Right atrium auricular region (tissue), 2 donors: ENCODE data around the gene ZDHHC1. TPM values are rescaled to one million over a fixed set of nuclear protein-coding genes. Genes with fewer than 3 reads are reported as not detected.
A peak's percentile ranks its signal among the peaks of the same experiment; 100 is the strongest.

Experiments
- DNase-seq: peaks from one replicate; pipeline ENCODE4 v3.0.0-alpha.2; 2019; ENCODE audit warnings: low spot score
- H3K27ac ChIP-seq, 2 donors: fragments of 200-600 bp; sonication (generic); 1 replicate in 1 of 2; 2 replicates in 1 of 2; pipeline ENCODE4 v1.5.1; 2016 to 2019
- H3K27me3 ChIP-seq, 2 donors: fragments of 200-600 bp; sonication (generic); one replicate each; pipeline versions ENCODE4 v1.5.1 to v1.6.0; 2017 to 2019
- H3K36me3 ChIP-seq: fragments of 200-600 bp; sonication (generic); one replicate; pipeline ENCODE4 v1.5.1; 2016
- H3K4me1 ChIP-seq, 2 donors: fragments of 200-600 bp; sonication (generic); one replicate each; pipeline versions ENCODE4 v1.5.1 to v1.6.0; 2017 to 2019
- H3K4me3 ChIP-seq, 2 donors: fragments of 200-600 bp; sonication (generic); 1 replicate in 1 of 2; 2 replicates in 1 of 2; pipeline ENCODE4 v1.5.1; 2017 to 2019; ENCODE audit warnings: mild to moderate bottlenecking in 1 of 2, moderate library complexity in 1 of 2
- H3K9me3 ChIP-seq, 2 donors: fragments of 200-600 bp; sonication (generic); one replicate each; pipeline ENCODE4 v1.5.1; 2019
- CTCF ChIP-seq, 2 donors: fragments of 200-600 bp; sonication (generic); IDR thresholded peaks; one replicate each; pipeline ENCODE4 v1.5.1; 2019; ENCODE audit warnings: antibody characterized with exemption in 2 of 2
- total RNA-seq, 2 donors: library from RNA; depleted of rRNA; stranded (reverse); fragments of >200 nt; gene quantifications; one replicate each; pipeline ENCODE4 v1.1.0, GENCODE V29; 2016

ZDHHC1 gene
- total RNA-seq, 2 donors from 2014 or later: 8.9 to 11.8 TPM

GRCh38 chr16:67433131-67433719 is 16.9 kb upstream of the ZDHHC1 start:
- H3K27ac ChIP-seq: no peak overlapping the region
- peaks cover 3% of the 10 kb centered on the region for H3K36me3 ChIP-seq
- no peak for DNase-seq
- no peak for TF ChIP-seq CTCF (IDR thresholded peaks at IDR 0.05)
- no peak overlapping the region for H3K4me3 ChIP-seq
- peaks cover 0 to 30% of the 10 kb centered on the region in 2 donors for H3K4me1 ChIP-seq
- H3K27me3 ChIP-seq: no peaks in the 10 kb centered on the region
- H3K9me3 ChIP-seq: no peaks in the 10 kb centered on the region

GRCh38 chr16:67432506-67432890 is 16.2 kb upstream of the ZDHHC1 start:
- no peak overlapping the region for H3K4me3 ChIP-seq
- TF ChIP-seq CTCF (IDR thresholded peaks at IDR 0.05): no peak
- H3K27me3 ChIP-seq: no peaks in the 10 kb centered on the region

GRCh38 chr16:67431775-67432505 is 15.7 kb upstream of the ZDHHC1 start:
- Histone ChIP-seq H3K4me1 (peaks cover 0 to 36% of the 10 kb centered on the region in 2 donors), H3K36me3 (no peaks in the 10 kb centered on the region), H3K27me3 (no peaks in the 10 kb centered on the region), H3K9me3 (no peaks in the 10 kb centered on the region), H3K4me3 (peak overlapping the region in 1 of 2 donors; percentile 55), H3K27ac (no peak overlapping the region)
- TF ChIP-seq CTCF (IDR thresholded peaks at IDR 0.05): no peak
- DNase-seq: no peak

More at GRCh38 chr16:67432506-67432890, 16.2 kb upstream of the ZDHHC1 start:
- Histone ChIP-seq H3K4me1 (peaks cover 0 to 34% of the 10 kb centered on the region in 2 donors), H3K9me3 (no peaks in the 10 kb centered on the region), H3K36me3 (no peaks in the 10 kb centered on the region), H3K27ac (no peak overlapping the region)
- no peak for DNase-seq

DNA sequence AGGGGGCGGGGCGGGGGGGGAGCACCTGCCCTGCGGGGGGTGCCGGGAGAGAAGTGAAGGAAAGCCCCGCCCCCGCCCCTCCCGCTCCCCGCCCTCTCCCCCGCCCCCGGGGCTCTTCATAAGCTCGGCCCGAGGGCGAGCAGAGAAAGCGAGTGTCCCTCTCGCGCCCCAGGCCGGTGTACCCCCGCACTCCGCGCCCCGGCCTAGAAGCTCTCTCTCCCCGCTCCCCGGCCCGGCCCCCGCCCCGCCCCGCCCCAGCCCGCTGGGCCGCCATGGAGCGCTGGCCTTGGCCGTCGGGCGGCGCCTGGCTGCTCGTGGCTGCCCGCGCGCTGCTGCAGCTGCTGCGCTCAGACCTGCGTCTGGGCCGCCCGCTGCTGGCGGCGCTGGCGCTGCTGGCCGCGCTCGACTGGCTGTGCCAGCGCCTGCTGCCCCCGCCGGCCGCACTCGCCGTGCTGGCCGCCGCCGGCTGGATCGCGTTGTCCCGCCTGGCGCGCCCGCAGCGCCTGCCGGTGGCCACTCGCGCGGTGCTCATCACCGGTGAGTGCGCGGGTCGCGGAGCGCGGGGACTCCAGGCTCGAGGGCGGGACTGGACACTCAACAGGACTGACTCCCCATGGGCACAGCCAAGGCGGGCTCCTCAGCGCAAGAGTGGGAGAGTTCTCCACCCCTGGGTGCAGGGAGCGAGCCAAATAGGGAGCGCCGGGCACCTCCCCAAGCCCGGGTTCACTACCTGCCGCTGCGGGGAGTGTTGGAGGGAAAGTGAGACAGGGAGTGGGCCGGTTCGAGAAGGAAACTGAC is 14.9 kb upstream of the ZDHHC1 start, which contains the start of gene HSD11B2:
HSD11B2 (plus strand) TSS at position 145 of the 798 bp plus-strand sequence; CDS start at position 273, 128 bp downstream.
- H3K4me1 ChIP-seq: peaks cover 0 to 39% of the 10 kb centered on the region in 2 donors
- H3K4me3 ChIP-seq: peak within 1 kb of the TSS; percentile 30 to 55
- no peak within 1 kb of the TSS for H3K27ac ChIP-seq
- H3K27me3 ChIP-seq: no peaks in the 10 kb centered on the region
- TF ChIP-seq CTCF (IDR thresholded peaks at IDR 0.05): no peak
- no peak for DNase-seq
- H3K9me3 ChIP-seq: no peaks in the 10 kb centered on the region
- H3K36me3 ChIP-seq: no peaks in the 10 kb centered on the region

GRCh38 chr16:67430504-67430976 is 14.3 kb upstream of the ZDHHC1 start:
- peaks cover 0 to 39% of the 10 kb centered on the region in 2 donors for H3K4me1 ChIP-seq
- no peak for DNase-seq
- H3K27ac ChIP-seq: no peak overlapping the region
- H3K9me3 ChIP-seq: no peaks in the 10 kb centered on the region
- peak overlapping the region; percentile 30 to 55 for H3K4me3 ChIP-seq
- H3K27me3 ChIP-seq: no peaks in the 10 kb centered on the region
- H3K36me3 ChIP-seq: no peaks in the 10 kb centered on the region
- no peak for TF ChIP-seq CTCF (IDR thresholded peaks at IDR 0.05)
